Inflammatory macrophage (primary cell): ENCODE data around the gene ZNF772.
A peak's percentile ranks its signal among the peaks of the same experiment; 100 is the strongest.
"Not testable (repeated sequence)": the region's sequence is repeated elsewhere in the genome, so short reads cannot be mapped to it uniquely, and the experiment has no call there.

ENCODE experiments used
- DNase-seq, 2 donors: peaks; one replicate each; pipeline ENCODE4 v3.0.0-alpha.2; 2020 to 2022
- total RNA-seq, 18 experiments: gene quantifications; one replicate each; lab custom pipeline; 2026; ENCODE audit warnings: mixed read lengths in 6 of 18, inconsistent platforms in 2 of 18; lab: John Stamatoyannopoulos, UW

Gene ZNF772
- 5.6 to 24.9 (median 15.9) reads per million in 18 experiments for total RNA-seq

- peak; percentile 94 to 96 for DNase-seq
Observed at GRCh38 chr19:57477191-57478008, at the start of gene ZNF772. Gene ZNF772, minus strand, starts transcription at chr19:57477566. Its CDS starts 257 bp downstream, at chr19:57477309.

GRCh38 chr19:57518021-57518420 is 40.7 kb upstream of the ZNF772 start:
- DNase-seq: not testable (repeated sequence)

- DNase-seq: no peak
Observed at GRCh38 chr19:57515255-57515654, 37.9 kb upstream of the ZNF772 start.

GRCh38 chr19:57512845-57513244 is 35.5 kb upstream of the ZNF772 start:
- no peak for DNase-seq

GRCh38 chr19:57511484-57511883 is 34.1 kb upstream of the ZNF772 start:
- no peak for DNase-seq

- no peak for DNase-seq
Observed at GRCh38 chr19:57506163-57506562, 28.8 kb upstream of the ZNF772 start.

- not testable (repeated sequence) for DNase-seq
Observed at GRCh38 chr19:57500400-57500799, 23.0 kb upstream of the ZNF772 start.

- DNase-seq: peak; percentile 95 to 96
Observed at GRCh38 chr19:57499680-57500395, 22.5 kb upstream of the ZNF772 start, which contains the start of gene ZNF773. Gene ZNF773, plus strand, starts transcription at chr19:57499938. Its CDS starts 143 bp downstream, at chr19:57500081.

- DNase-seq: not testable (repeated sequence)
Observed at GRCh38 chr19:57499332-57499679, 21.9 kb upstream of the ZNF772 start.

- not testable (repeated sequence) for DNase-seq
Observed at GRCh38 chr19:57488299-57488644, 10.9 kb upstream of the ZNF772 start.

GRCh38 chr19:57487477-57488298 is 10.3 kb upstream of the ZNF772 start, which contains the start of gene ZNF419:
Gene ZNF419, plus strand, starts transcription at chr19:57487750. Its CDS starts 201 bp downstream, at chr19:57487951.
- DNase-seq: peak; percentile 80 to 86

GRCh38 chr19:57473646-57474045 is 3.7 kb downstream of the ZNF772 start:
- no peak for DNase-seq

- no peak for DNase-seq
Observed at GRCh38 chr19:57466489-57466888, 10.9 kb downstream of the ZNF772 start.

- DNase-seq: peak; percentile 44 to 53
Observed at GRCh38 chr19:57465680-57466381, 11.5 kb downstream of the ZNF772 start.

- DNase-seq: no peak
Observed at GRCh38 chr19:57452307-57452706, 25.1 kb downstream of the ZNF772 start.

GRCh38 chr19:57443121-57443696 is 34.2 kb downstream of the ZNF772 start:
- DNase-seq: no peak

GRCh38 chr19:57441979-57442752 is 35.2 kb downstream of the ZNF772 start:
- no peak for DNase-seq

GRCh38 chr19:57438925-57439324 is 38.4 kb downstream of the ZNF772 start:
- no peak for DNase-seq

- DNase-seq: no peak
Observed at GRCh38 chr19:57437931-57438330, 39.4 kb downstream of the ZNF772 start.

GRCh38 chr19:57436417-57436816 is 40.9 kb downstream of the ZNF772 start:
- DNase-seq: no peak
